Embryonic facial prominence (tissue), 1 donor: Measurements from ENCODE around the gene ENKD1.
"Not testable (repeated sequence)": the region's sequence is repeated elsewhere in the genome, so short reads cannot be mapped to it uniquely, and the experiment has no call there.

Source experiments
- DNase-seq: peaks from one replicate; pipeline ENCODE4 v3.0.0-alpha.2; 2016; ENCODE audit errors: extremely low spot score

ENKD1 gene, protein sequence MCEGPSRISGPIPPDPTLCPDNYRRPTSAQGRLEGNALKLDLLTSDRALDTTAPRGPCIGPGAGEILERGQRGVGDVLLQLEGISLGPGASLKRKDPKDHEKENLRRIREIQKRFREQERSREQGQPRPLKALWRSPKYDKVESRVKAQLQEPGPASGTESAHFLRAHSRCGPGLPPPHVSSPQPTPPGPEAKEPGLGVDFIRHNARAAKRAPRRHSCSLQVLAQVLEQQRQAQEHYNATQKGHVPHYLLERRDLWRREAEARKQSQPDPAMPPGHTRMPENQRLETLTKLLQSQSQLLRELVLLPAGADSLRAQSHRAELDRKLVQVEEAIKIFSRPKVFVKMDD

DNA sequence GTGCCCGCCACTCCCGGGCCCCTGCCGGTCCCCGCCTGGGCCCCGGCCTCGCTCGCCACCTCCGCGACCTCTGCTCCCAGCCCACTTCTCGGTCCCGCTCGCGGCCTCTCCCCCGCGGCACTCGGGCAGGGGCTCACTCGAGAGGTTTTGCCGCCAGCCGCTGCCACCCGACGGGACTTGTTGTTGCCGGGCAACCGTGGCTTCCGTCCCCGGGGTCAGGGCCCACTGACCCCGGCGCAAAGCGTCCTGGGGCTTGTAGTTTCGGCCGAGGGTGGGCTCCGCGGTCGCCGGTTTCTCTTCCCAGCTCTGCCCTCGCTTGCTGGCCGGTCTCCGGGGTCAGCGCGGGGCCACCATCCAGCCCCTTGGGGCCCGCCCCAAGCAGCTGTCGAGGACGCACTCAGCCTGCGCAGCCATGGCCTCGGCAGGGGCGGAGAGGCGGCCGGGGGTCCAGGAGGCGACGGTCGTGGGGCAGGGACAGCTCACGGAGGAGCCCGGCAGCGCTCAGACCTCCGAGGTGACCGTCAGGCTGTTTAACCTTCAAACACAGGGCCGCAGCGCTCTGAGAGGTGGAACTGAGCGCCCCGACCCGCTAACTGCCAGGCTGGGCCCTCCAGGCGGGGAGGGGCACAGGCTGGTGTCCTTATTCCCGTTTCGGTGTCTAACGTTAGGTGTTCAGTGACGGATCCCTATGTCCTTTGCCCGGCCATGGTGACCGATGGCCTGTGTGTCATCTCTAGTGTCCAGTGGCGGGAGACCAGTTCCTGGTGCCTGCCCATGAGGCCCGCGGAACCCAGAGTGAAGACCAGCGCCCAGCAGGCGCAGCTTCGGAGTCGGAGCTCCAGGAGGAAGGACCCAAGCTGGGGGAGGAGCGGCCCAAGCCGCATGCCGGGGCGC lies at the start of gene ENKD1, which contains the start of gene C16orf86:
TSS of gene ENKD1 (minus strand) at position 192 of the 894 bp plus-strand sequence. CDS start 308 bp downstream, outside the sequence.
TSS of gene C16orf86 (plus strand) at position 256 of the 894 bp plus-strand sequence. CDS start at position 413, 157 bp downstream.
- no peak for DNase-seq

DNA sequence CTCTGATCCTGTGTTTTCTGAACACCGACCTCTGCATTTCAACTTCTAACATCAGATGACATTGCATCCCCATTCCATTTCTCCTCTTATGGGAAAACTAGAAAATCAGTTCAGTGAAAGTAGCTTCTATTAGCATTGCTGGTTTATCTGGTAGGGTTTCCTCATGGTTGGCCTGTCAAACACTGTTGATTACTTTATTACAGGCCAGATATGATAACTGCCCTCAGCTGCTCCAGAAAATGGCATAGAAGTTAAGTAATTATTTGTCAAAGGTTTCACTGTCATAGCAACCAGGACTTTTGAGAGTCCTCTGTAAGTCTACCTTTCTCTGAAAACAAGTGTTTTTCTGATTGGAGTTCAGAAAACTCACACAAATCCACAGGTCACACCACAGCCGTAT lies 49.5 kb upstream of the ENKD1 start:
- no peak for DNase-seq

GRCh38 chr16:67714522-67714921 lies 48.0 kb upstream of the ENKD1 start:
- no peak for DNase-seq

DNA sequence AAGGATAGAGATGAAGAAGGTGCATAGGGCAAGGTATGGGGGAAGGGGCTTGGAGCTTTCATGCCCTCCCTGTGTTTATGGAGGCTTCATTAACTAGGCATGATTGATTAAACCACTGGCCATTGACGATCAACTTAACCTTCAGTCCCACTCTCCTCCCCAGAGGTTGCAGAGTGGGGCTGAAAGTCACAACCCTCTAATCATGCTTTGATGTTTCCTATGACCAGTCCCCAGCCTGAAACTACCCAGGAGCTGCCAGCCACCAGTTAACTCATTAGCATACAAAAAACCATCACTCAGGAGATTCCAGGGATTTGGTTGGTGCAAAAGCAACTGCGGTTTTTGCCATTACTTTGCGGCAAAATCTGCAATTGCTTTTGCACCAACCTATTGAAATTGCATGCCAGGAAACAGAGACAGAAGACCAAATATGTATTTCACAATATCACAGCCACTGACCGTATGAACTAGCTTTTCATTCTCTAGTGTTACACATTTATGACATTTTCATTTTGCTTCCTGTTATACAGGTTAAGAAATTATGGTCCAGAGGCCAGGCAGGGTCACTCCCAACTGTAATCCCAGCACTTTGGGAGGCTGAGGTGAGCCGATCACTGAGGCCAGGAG lies 47.2 kb upstream of the ENKD1 start:
- no peak for DNase-seq

DNA sequence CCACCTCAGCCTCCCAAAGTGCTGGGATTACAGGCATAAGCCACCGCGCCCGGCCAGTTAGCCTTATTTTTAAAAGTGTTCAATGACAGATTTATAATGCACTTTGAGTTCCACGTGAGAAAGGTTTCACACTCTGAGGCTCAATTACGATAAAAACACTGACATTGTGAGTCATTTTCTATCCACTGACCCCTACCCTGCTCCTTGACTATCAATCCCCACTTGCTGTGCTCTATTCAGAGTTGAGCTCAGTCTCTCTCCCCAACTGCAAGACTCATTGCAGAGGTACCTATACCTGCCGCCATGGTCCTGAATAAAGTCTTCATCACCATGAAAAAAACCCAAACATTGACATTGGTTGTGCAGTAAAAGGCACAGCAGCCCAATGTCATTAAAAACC lies 44.1 kb upstream of the ENKD1 start:
- DNase-seq: no peak

DNA sequence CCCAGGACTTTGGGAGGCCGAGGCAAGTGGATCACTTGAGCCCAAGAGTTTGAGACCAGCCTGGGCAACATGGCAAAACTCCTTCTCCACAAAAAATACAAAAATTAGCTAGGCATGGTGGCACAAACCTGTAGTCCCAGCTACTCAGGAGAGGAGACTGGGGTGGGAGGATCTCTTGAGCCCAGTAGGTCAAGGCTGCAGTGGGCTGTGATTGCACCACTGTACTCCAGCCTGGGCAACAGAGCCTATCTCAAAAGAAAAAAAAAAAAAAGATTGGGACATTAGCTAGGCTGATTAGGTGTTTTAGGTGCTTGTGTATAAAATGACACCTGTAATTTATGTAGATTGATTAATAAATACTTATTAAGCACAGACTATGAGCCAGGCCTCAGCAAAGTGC lies 42.5 kb upstream of the ENKD1 start:
- no peak for DNase-seq

DNA sequence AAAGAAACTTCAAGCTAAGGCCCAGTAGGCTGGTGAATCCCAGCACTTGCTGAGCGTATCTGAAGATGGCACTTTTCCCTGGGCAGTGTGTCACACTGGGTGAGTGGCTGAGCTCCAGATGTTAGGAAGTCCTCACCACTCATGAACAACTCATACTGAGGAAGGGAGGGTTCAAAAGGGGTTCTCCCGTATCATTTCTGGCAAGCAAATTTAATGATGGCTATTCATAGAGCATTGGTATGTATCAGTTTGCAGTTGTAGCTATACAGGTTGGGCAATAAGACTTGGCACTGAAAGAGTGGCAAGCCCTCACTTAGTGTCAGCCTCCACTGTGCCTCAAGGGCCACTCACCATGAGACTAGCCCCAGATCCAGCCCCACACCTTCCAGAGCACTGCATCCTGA lies 41.8 kb upstream of the ENKD1 start:
- DNase-seq: no peak

GRCh38 chr16:67707790-67708189 lies 41.2 kb upstream of the ENKD1 start:
- DNase-seq: no peak

DNA sequence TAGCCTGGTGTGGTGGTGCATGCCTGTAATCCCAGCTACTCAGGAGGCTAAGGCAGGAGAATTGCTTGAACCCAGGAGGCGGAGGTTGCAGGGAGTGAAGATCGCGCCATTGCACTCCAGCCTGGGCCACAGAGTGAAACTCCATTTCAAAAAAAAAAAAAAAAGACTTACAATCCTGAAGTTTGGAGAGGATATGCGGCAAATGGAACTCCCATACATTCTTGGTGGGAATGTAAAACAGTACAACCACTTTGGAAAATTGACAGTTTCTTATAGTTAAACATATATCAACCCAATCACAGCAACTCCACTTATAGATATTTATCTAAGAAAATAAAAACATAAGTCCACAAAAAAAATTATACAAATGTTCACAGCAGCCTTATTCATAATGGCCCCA lies 40.7 kb upstream of the ENKD1 start:
- DNase-seq: no peak

DNA sequence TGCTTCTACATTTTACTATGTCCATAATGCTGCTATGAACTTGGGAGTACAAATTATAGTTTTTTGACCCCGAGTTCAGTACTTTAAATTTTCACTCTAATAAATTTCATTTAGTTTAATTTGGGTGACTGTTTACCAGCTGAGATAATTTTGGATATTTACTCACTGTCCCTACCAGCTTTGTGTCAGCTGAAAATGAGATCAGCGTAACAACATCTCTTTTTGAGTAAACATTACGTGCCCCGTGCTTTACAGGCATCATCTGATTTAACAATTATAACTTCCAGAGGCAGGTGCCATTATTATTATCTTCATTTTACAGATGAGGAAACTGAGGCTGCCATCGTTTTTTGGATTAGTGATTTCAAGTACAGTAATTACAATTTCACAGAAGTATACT lies 37.6 kb upstream of the ENKD1 start:
- no peak for DNase-seq

GRCh38 chr16:67703626-67704025 lies 37.1 kb upstream of the ENKD1 start:
- no peak for DNase-seq

DNA sequence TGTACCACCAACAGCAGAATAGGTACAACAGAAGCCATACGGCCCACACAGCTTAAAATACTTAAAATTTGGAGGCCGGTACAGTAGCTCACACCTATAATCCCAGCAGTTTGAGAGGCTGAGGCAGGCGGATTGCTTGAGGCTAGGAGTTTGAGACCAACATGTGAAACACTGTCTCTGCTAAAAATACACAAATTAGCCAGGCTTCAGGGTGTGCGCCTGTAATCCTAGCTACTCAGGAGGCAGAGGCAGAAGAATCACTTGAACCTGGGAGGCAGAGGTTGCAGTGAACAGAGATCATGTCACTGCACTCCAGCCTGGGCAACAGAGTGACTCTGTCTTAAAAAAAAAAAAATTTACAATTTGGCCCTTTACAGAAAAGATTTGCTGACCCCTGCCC lies 35.6 kb upstream of the ENKD1 start:
- DNase-seq: no peak

DNA sequence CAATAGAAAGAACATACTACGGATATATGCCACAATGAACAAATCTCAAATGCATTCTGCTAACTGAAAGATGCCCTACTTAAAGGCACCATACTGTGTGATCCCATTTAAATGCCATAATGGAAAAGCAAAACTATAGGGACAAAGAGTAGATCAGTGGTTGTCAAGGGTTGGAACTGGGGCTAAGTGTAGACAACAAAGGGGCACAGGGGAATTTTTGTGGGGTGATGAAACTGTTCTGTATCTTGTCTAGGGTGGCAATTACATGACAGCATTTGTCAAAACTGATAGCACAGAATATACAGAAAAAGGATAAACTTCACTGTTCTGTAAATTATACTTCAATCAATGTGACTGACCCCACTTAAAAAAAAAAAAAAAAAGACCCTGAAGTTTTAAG lies 34.9 kb upstream of the ENKD1 start:
- no peak for DNase-seq

- no peak for DNase-seq
These were observed 32.7 kb upstream of the ENKD1 start for GRCh38 chr16:67699265-67699664.

- DNase-seq: no peak
These were observed 31.1 kb upstream of the ENKD1 start for GRCh38 chr16:67697422-67698185.

- no peak for DNase-seq
These were observed 28.1 kb upstream of the ENKD1 start for GRCh38 chr16:67694611-67695010.

DNA sequence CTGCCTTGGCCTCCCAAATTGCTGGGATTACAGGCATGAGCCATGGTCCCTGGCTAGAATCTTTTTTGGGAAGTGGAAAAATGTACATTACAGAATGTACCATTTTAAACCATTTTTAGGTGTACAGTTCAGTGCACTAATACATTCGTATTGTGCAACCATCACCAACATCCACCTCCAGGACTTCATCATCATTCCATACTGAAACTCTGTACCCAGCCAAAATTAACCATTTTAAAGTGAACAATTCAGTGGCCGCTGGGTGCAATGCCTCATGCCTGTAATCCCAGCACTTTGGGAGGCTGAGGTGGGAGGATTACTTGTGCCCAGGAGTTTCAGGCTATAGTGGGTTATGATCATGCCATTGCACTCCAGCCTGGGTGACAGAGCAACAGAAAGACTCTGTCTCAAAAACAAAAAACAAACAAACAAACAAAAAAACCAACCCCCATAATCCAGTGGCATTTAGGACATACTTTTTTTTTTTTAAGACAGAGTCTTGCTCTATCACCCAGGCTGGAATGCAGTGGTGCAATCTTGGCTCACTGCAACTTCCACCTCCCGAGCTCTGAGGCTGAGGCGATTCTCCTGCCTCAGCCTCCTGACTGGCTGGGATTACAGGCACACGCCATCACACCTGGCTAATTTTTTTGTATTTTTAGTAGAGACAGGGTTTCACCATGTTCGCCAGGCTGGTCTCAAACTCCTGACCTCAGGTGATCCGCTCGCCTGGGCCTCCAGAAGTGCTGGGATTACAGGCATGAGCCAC lies 27.2 kb upstream of the ENKD1 start:
- DNase-seq: not testable (repeated sequence)

GRCh38 chr16:67685388-67686112 lies 19.0 kb upstream of the ENKD1 start:
- no peak for DNase-seq

DNA sequence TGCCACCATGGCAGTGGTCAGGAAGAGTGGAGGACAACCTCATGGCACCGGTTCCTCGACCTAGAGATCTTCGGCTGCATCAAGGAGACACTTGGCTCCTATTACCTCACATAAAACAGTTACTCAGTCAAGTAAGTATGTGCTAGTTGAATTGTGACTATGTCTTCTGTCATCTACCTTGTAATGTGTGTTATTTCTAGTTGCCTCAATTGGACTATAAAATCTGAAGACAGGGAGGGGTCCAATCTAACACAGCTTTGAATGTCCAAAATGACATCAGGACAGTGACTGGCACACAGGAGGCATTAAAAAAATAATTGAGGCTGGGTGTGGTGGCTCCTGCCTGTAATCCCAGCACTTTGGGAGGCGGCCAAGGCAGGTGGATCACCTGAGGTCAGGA lies 17.2 kb upstream of the ENKD1 start:
- DNase-seq: no peak
